ENCODE results near the gene MOB1B. TPM values are rescaled to one million over a fixed set of nuclear protein-coding genes. Genes with fewer than 3 reads are reported as not detected.

The MOB1B gene
- total RNA-seq = 10 to 100 TPM; 14.4 to 16.2 TPM

DNA sequence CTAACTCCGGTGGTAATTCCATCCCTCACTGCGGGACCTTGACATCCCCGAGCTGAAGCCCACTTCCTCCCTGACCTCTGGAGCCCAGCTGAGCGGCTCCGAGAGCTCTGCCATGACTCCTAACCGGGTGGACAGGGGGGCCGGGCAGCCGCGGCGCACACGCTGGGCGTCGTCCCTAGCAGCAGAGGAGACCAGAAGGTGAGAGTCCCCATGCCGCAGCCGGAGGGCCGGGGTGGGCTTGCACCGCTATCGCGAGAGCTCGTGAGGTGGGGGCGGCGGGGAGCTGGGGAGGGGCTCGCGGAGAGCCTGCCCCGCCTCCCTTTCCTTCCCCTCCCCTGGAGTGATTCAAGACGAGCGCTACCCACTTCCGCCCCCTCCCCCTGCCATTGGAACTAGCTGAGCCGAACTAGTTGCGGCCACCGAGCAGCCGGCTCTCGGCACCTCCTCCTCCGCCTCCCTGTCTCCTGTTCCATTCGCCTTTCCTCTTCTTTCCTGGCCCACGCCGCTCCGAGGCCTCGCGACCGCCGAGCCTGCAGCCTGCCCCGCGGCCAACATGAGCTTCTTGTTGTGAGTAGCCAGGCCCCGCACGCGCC, at the start of gene MOB1B:
TSS of gene MOB1B (plus strand) at position 386 of the 593 bp plus-strand sequence. CDS start at position 554, 168 bp downstream.
- Mint-ChIP-seq H3K4me3 (peak within 1 kb of the TSS; percentile 88), H3K36me3 (ENCODE audit: low read depth) (peaks cover 14% of the 10 kb centered on the region), H3K27ac (peak within 1 kb of the TSS; percentile 54), H3K4me1 (ENCODE audit: low read depth) (peaks cover 31% of the 10 kb centered on the region), H3K9me3 (no peaks in the 10 kb centered on the region), H3K27me3 (ENCODE audit: low read depth) (no peaks in the 10 kb centered on the region)
- CTCF ChIA-PET = interaction anchor here (0.6 to 1.7 kb wide), 7 partner anchors 12 to 250 kb away, joined by 3 to 7 read pairs (median 3); no protein-coding TSS in a partner anchor
- intact Hi-C loops (cut with micrococcal nuclease) = loop anchor here (1.0 to 2.0 kb wide), 7 partner anchors 25 to 214 kb away; partner anchors contain the start of genes DCK, GRSF1 and UTP3
- peak; percentile 92 for DNase-seq

DNA sequence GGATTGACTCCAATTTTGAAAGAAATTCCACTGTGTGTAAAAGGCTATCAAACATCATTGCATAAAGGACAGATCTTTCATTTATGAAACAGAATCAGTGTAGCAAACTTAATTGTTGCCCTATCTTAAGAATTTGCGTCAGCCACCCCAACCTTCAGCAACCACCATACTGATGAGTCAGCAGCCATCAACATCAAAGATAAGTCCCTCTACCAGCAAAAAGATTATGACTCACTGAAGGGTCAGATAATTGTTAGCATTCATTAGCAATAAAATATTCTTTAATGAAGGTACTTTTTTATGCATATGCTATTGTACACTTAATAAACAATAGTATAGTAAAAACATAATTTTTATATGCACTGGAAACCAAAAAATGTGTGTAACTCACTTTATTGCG, 46.7 kb upstream of the MOB1B start:
- H3K9me3 Mint-ChIP-seq = no peaks in the 10 kb centered on the region
- DNase-seq = no peak
- intact Hi-C loops (cut with micrococcal nuclease) = no loop called here
- CTCF ChIA-PET = no interaction called here
- H3K4me1 Mint-ChIP-seq (ENCODE audit: low read depth) = no peaks in the 10 kb centered on the region
- no peak overlapping the region for H3K4me3 Mint-ChIP-seq
- no peaks in the 10 kb centered on the region for H3K27me3 Mint-ChIP-seq (ENCODE audit: low read depth)
- H3K36me3 Mint-ChIP-seq (ENCODE audit: low read depth) = no peaks in the 10 kb centered on the region
- H3K27ac Mint-ChIP-seq = no peak overlapping the region

DNA sequence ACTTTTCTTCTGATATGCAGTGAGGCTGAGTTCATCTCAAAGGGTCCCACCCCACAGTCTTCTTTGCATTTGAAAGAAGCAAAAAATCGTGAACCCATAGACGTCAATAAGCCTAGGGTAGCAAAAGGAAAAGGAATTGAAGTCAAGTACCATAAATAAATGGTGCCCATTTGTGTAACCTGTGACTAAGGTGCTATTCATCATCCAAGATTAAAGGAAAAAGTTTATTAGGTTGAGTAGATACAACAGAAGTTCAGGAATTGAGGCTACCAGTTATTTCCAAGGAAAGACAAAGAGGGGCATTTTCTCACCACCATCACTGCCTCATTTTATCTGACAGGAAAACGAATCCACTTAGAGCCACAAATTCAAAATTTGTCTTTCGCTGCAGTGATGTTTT, 43.7 kb upstream of the MOB1B start:
- CTCF ChIA-PET = interaction anchor here (1.3 kb wide), 1 partner anchor 9 kb away, joined by 3 read pairs; no protein-coding TSS in a partner anchor
- Mint-ChIP-seq H3K36me3 (ENCODE audit: low read depth) (no peaks in the 10 kb centered on the region), H3K4me1 (ENCODE audit: low read depth) (peaks cover 7% of the 10 kb centered on the region), H3K9me3 (no peaks in the 10 kb centered on the region), H3K27me3 (ENCODE audit: low read depth) (no peaks in the 10 kb centered on the region), H3K27ac (no peak overlapping the region), H3K4me3 (no peak overlapping the region)
- DNase-seq = no peak
- intact Hi-C loops (cut with micrococcal nuclease) = no loop called here

DNA sequence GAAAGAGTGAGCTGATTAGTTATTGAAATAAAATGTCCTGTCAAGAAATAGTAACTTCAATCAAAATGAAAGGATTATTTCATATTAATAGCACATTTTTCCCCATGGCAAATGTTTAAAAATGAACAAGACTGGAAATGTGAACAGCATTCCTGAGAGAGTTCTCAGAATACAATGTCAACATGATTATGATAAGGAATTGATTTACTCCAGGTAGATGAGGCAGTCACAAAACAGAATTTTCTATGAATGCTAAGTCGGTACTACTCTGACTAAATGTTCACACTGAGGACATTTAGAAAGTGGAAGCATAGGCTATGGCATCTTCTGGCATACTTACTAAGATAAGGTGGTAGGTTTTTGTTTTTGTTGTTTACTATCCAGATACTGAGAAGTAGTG, 43.1 kb upstream of the MOB1B start:
- Mint-ChIP-seq H3K27ac (no peak overlapping the region), H3K27me3 (ENCODE audit: low read depth) (no peaks in the 10 kb centered on the region), H3K9me3 (no peaks in the 10 kb centered on the region), H3K4me1 (ENCODE audit: low read depth) (peaks cover 11% of the 10 kb centered on the region), H3K36me3 (ENCODE audit: low read depth) (no peaks in the 10 kb centered on the region), H3K4me3 (no peak overlapping the region)
- CTCF ChIA-PET = interaction anchor here (1.3 kb wide), 1 partner anchor 8 kb away, joined by 3 read pairs; no protein-coding TSS in a partner anchor
- intact Hi-C loops (cut with micrococcal nuclease) = no loop called here
- no peak for DNase-seq

DNA sequence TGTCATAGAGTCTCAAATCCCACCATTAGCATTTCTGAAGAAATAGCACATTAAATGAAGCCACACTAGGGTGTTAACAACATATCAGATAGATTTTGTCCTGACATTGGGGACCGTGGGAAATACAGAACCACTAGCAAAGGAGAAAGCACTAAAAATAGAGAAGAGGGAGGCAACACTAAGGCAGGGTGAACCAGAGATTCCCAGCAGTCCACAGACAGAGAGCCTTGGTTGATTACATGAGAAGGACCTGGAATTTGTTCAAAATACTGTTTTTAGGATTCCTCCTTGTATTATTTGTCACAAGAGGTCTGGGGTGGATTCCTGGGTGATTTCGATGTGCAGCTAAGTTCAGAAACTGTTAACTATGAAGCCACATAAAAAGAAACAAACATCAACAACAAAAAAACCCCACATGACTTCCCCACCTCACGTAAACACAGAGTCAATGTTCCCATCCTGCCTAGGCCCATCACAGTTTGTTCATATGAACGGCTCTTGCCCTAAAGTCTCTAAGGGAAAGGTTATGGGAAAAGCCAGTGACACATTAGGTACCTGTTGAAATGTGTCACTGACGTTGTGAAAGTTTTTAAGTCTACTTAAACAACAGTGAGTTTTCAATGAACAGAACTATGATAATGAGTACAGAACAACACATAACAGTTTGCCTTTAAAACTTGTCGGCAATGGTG, 38.9 kb upstream of the MOB1B start:
- intact Hi-C loops (cut with micrococcal nuclease) = loop anchor here (1.0 kb wide), 7 partner anchors 20 to 175 kb away; partner anchors contain the start of genes MOB1B and UTP3
- Mint-ChIP-seq H3K9me3 (no peaks in the 10 kb centered on the region), H3K27ac (no peak overlapping the region), H3K4me3 (no peak overlapping the region), H3K4me1 (ENCODE audit: low read depth) (peaks cover 11% of the 10 kb centered on the region), H3K36me3 (ENCODE audit: low read depth) (no peaks in the 10 kb centered on the region), H3K27me3 (ENCODE audit: low read depth) (no peaks in the 10 kb centered on the region)
- peak; percentile 53 for DNase-seq
- CTCF ChIA-PET = no interaction called here

DNA sequence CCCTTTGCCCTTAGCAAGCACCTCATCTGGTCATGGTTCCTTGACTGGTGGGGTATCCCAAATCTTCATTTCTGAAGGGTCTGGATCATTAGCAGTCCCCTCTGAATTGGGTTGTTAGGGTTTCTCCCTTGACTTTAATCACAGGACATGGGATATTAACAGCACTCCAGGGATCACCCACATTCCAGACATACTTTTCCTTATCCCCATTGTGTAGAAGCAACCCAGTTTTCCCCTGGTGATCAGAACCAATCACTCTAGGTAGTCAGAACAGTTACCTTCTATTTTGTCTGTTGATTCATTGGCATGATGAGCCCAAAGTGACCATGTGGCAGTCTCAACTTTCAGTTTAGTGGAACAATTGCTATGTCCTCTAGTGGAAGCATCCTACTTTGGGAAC, 33.4 kb upstream of the MOB1B start:
- Mint-ChIP-seq H3K36me3 (ENCODE audit: low read depth) (no peaks in the 10 kb centered on the region), H3K27ac (no peak overlapping the region), H3K4me1 (ENCODE audit: low read depth) (peaks cover 1% of the 10 kb centered on the region), H3K4me3 (no peak overlapping the region), H3K27me3 (ENCODE audit: low read depth) (no peaks in the 10 kb centered on the region), H3K9me3 (no peaks in the 10 kb centered on the region)
- no peak for DNase-seq
- intact Hi-C loops (cut with micrococcal nuclease) = no loop called here
- CTCF ChIA-PET = no interaction called here

DNA sequence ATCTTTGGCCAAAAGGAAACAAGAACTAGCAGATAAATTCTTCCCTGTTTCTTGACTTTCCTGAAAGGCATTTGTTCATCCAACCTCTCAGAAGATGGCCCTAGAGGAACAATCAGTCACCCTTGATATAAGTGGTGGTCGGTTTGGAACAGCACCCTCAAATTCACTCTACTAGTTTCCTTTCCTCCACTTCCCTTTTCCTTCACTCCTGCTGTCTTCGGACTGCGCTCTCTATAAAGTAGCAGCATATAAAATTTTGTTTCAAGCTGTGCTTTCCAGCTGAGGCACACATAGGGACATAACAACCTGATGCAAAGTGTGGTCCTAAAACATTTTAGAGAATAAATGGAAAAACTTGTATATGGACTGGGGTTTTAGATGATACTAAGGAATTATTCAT, 29.0 kb upstream of the MOB1B start:
- CTCF ChIA-PET = no interaction called here
- H3K27me3 Mint-ChIP-seq (ENCODE audit: low read depth) = no peaks in the 10 kb centered on the region
- intact Hi-C loops (cut with micrococcal nuclease) = no loop called here
- no peak overlapping the region for H3K4me3 Mint-ChIP-seq
- no peaks in the 10 kb centered on the region for H3K36me3 Mint-ChIP-seq (ENCODE audit: low read depth)
- H3K9me3 Mint-ChIP-seq = no peaks in the 10 kb centered on the region
- no peak for DNase-seq
- H3K27ac Mint-ChIP-seq = no peak overlapping the region
- no peaks in the 10 kb centered on the region for H3K4me1 Mint-ChIP-seq (ENCODE audit: low read depth)

DNA sequence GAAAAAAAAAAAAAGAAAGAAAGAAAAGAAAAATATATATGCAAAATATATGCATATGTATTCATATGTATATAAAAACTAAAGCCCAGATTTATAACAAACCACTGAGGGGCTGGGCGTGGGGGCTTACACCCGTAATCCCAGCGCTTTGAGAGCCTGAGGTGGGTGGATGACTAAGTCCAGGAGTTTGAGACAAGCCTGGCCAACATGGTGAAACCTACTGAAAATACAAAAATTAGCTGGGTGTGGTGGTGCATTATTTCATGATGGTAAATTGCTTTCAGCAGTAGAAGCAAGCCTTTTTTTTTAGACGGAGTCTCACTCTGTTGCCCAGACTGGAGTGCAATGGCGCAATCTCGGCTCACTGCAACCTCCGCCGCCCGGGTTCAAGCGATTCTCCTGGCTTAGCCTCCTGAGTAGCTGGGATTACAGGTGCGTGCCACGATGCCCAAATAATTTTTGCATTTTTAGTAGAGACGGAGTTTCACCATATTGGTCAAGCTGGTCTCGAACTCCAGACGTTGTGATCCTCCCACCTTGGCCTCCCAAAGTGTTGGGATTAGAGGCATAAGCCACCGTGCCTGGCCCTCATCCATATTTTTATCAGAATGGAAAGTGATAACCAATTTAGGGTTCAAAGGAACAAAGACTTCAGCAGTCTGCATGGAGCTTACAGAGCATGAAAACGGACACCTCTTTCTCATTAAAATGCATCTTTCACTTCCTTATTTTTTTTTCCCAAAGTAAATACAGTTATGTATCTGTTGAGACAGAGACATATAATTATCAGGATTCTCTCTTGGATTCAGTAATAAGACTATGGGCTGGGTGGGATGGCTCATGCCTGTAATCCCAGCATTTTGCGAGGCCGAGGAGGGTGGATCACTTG, 27.7 kb upstream of the MOB1B start:
- DNase-seq = no peak
- intact Hi-C loops (cut with micrococcal nuclease) = no loop called here
- Mint-ChIP-seq H3K27me3 (ENCODE audit: low read depth) (no peaks in the 10 kb centered on the region), H3K9me3 (no peaks in the 10 kb centered on the region), H3K4me3 (no peak overlapping the region), H3K4me1 (ENCODE audit: low read depth) (no peaks in the 10 kb centered on the region), H3K27ac (no peak overlapping the region), H3K36me3 (ENCODE audit: low read depth) (no peaks in the 10 kb centered on the region)
- CTCF ChIA-PET = interaction anchor here (0.6 kb wide), 1 partner anchor 30 kb away, joined by 3 read pairs; no protein-coding TSS in a partner anchor

DNA sequence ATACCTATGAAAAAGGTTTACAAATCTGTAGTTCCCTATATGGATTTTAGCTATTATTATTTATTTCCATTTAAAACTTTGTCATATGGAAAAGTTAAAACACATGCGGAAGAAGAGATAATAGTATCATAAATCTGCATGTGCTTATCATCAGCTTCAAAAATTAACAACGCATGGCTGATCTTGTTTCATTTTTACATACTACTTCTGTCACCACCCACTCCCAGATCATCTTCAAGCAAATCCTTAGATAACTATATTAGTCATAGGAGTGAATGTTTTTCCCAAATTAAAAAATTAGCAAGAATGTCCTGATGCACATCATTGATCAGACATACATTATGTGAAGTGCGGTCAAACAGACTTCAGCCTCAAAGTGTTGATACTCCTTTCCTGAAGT, 24.6 kb upstream of the MOB1B start:
- intact Hi-C loops (cut with micrococcal nuclease) = no loop called here
- CTCF ChIA-PET = interaction anchor here (0.7 kb wide), 1 partner anchor 347 kb away, joined by 3 read pairs; no protein-coding TSS in a partner anchor
- Mint-ChIP-seq H3K9me3 (no peaks in the 10 kb centered on the region), H3K36me3 (ENCODE audit: low read depth) (no peaks in the 10 kb centered on the region), H3K4me1 (ENCODE audit: low read depth) (no peaks in the 10 kb centered on the region), H3K4me3 (no peak overlapping the region), H3K27ac (no peak overlapping the region), H3K27me3 (ENCODE audit: low read depth) (no peaks in the 10 kb centered on the region)
- no peak for DNase-seq

DNA sequence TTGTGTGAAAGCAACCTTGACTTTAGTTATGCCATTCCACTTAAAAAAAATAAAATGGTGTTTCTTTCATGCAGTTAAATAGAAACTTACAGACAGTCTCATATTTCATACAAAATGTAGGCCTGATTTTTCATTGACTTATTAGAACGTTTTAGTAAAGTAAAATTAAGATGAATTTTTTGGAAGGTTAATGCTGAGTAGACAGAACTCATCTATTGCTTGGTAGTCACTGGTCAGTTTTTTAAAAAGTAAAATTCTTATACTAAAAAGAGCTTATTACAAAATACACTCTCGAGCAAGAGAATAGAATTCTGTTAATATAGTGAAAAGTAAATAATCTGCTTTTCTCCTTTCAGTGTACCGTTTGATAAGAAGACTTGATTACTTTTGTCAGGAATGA, 21.4 kb upstream of the MOB1B start:
- Mint-ChIP-seq H3K4me1 (ENCODE audit: low read depth) (no peaks in the 10 kb centered on the region), H3K9me3 (no peaks in the 10 kb centered on the region), H3K27ac (no peak overlapping the region), H3K36me3 (ENCODE audit: low read depth) (no peaks in the 10 kb centered on the region), H3K27me3 (ENCODE audit: low read depth) (no peaks in the 10 kb centered on the region), H3K4me3 (no peak overlapping the region)
- DNase-seq = no peak
- intact Hi-C loops (cut with micrococcal nuclease) = no loop called here
- CTCF ChIA-PET = no interaction called here

DNA sequence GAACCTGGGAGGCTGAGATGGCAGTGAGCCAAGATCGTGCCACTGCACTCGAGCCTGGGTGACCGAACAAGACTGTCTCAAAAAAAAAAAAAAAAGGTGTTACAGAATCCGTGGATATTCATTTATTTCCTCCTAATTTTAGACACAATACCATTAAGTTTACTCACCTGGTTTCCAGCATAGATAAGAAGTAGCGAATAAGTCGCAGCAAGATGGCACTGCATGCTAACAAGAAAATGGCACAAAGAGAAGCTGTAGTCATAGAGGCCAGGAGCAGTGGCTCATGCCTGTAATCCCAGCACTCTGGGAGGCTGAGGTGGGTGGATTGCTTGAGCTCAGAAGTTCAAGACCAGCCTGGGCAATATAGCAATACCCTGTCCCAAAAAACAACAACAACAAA, 17.0 kb upstream of the MOB1B start:
- CTCF ChIA-PET = interaction anchor here (0.6 kb wide), 1 partner anchor 307 kb away, joined by 4 read pairs; no protein-coding TSS in a partner anchor
- Mint-ChIP-seq H3K36me3 (ENCODE audit: low read depth) (no peaks in the 10 kb centered on the region), H3K9me3 (no peaks in the 10 kb centered on the region), H3K4me3 (no peak overlapping the region), H3K27ac (no peak overlapping the region), H3K4me1 (ENCODE audit: low read depth) (no peaks in the 10 kb centered on the region), H3K27me3 (ENCODE audit: low read depth) (no peaks in the 10 kb centered on the region)
- DNase-seq = peak; percentile 10
- intact Hi-C loops (cut with micrococcal nuclease) = no loop called here

DNA sequence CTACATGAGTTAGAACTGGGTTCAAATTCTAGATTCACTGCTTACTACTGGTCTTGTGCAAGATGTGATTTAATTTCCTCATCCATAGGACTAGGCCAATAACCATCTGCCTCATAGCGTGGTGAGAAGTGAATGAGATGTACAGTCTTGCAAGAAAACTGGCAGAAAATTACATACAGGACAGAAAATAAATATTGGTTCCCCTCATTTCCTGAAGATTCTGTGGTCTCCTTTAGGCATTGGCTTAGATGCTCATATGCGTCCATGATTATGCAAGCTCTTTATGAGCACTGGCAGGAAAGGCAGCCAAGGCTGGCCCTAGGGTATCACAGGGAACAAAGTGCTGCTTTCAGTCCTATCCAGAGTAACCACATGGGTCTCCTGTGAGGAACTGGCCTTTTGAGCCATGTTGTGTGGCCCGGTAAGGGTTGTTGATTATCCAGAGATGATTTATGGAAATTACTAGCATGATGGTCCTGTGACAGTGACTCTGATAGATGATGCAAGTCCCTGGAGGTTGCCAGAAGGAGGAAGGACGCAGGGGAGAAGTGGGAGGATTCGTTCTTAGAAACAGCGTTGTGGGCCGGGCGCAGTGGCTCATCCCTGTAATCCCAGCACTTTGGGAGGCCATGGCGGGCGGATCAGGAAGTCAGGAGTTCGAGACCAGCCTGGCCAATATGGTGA, 9.9 kb upstream of the MOB1B start:
- no peak overlapping the region for H3K4me3 Mint-ChIP-seq
- no peaks in the 10 kb centered on the region for H3K27me3 Mint-ChIP-seq (ENCODE audit: low read depth)
- no peaks in the 10 kb centered on the region for H3K36me3 Mint-ChIP-seq (ENCODE audit: low read depth)
- CTCF ChIA-PET = interaction anchor here (0.6 kb wide), 1 partner anchor 26 kb away, joined by 3 read pairs; no protein-coding TSS in a partner anchor
- no peaks in the 10 kb centered on the region for H3K4me1 Mint-ChIP-seq (ENCODE audit: low read depth)
- H3K9me3 Mint-ChIP-seq = no peaks in the 10 kb centered on the region
- no peak overlapping the region for H3K27ac Mint-ChIP-seq
- DNase-seq = no peak
- intact Hi-C loops (cut with micrococcal nuclease) = no loop called here
